Activated T-cell treated with anti-CD3 and anti-CD28 coated beads, Interleukin-2, amount 50 U/mL, for 1 hour (primary cell): ENCODE measurements around the gene SOCS7.
A peak's percentile ranks its signal among the peaks of the same experiment; 100 is the strongest.

Experiments
- DNase-seq: peaks from one replicate; pipeline ENCODE4 v3.0.0-alpha.2; 2020

The SOCS7 gene

GRCh38 chr17:38351412-38352222 lies at the start of gene SOCS7:
Gene SOCS7, plus strand, starts transcription at chr17:38351844. Its CDS starts 209 bp downstream, at chr17:38352053.
- DNase-seq, result peak; percentile 94

GRCh38 chr17:38315497-38315896 lies 36.1 kb upstream of the SOCS7 start:
- DNase-seq, result no peak

- no peak for DNase-seq
These were observed 34.6 kb upstream of the SOCS7 start for GRCh38 chr17:38317081-38317480.

GRCh38 chr17:38320482-38320881 lies 31.2 kb upstream of the SOCS7 start:
- DNase-seq, result no peak

- peak; percentile 77 for DNase-seq
These were observed 29.4 kb upstream of the SOCS7 start for GRCh38 chr17:38322156-38322779.

GRCh38 chr17:38322897-38323296 lies 28.7 kb upstream of the SOCS7 start:
- no peak for DNase-seq

- no peak for DNase-seq
These were observed 27.4 kb upstream of the SOCS7 start for GRCh38 chr17:38324141-38324697.

GRCh38 chr17:38324772-38325171 lies 26.9 kb upstream of the SOCS7 start:
- DNase-seq, result no peak

- DNase-seq, result no peak
These were observed 26.3 kb upstream of the SOCS7 start for GRCh38 chr17:38325221-38325851.

- no peak for DNase-seq
These were observed 24.4 kb upstream of the SOCS7 start for GRCh38 chr17:38326996-38327792.

- no peak for DNase-seq
These were observed 23.7 kb upstream of the SOCS7 start for GRCh38 chr17:38327936-38328335.

GRCh38 chr17:38328620-38329019 lies 23.0 kb upstream of the SOCS7 start:
- DNase-seq, result no peak

GRCh38 chr17:38329284-38329683 lies 22.4 kb upstream of the SOCS7 start:
- no peak for DNase-seq

GRCh38 chr17:38329808-38330730 lies 21.6 kb upstream of the SOCS7 start:
- DNase-seq, result no peak

- DNase-seq, result no peak
These were observed 20.7 kb upstream of the SOCS7 start for GRCh38 chr17:38330941-38331411.

- DNase-seq, result no peak
These were observed 18.9 kb upstream of the SOCS7 start for GRCh38 chr17:38332735-38333134.

GRCh38 chr17:38333635-38334295 lies 17.9 kb upstream of the SOCS7 start:
- peak; percentile 43 for DNase-seq

GRCh38 chr17:38334480-38335364 lies 16.9 kb upstream of the SOCS7 start:
- no peak for DNase-seq

- no peak for DNase-seq
These were observed 14.8 kb upstream of the SOCS7 start for GRCh38 chr17:38336838-38337237.

- no peak for DNase-seq
These were observed 13.6 kb upstream of the SOCS7 start for GRCh38 chr17:38338053-38338452.
